Spinal cord (tissue), 10 donors: Measurements from ENCODE around the gene ASTN2. TPM values are rescaled to one million over a fixed set of nuclear protein-coding genes. Genes with fewer than 3 reads are reported as not detected.

Experiments used
- DNase-seq, 6 donors: peaks; one replicate each; pipeline versions ENCODE4 v3.0.0 to v3.0.0-alpha.2; 2013 to 2015; ENCODE audit warnings: low spot score in 6 of 6, low read depth in 4 of 6
- H3K27ac ChIP-seq: one replicate; pipeline ENCODE4 v1.5.1; 2013; ENCODE audit warnings: low read depth, low read length, control low read depth
- H3K27me3 ChIP-seq: one replicate; pipeline ENCODE4 v1.6.1; 2013; ENCODE audit warnings: low read length; ENCODE audit not compliant: control insufficient read depth, insufficient read depth
- H3K36me3 ChIP-seq: one replicate; pipeline ENCODE4 v1.6.1; 2013; ENCODE audit warnings: low read length; ENCODE audit not compliant: control insufficient read depth, insufficient read depth
- H3K4me1 ChIP-seq: one replicate; pipeline ENCODE4 v1.6.1; 2013; ENCODE audit warnings: low read length; ENCODE audit not compliant: control insufficient read depth, insufficient read depth
- H3K4me3 ChIP-seq: one replicate; pipeline ENCODE4 v1.5.1; 2013; ENCODE audit warnings: low read depth, low read length, control low read depth
- H3K9me3 ChIP-seq: one replicate; pipeline ENCODE4 v1.6.1; 2013; ENCODE audit warnings: low read length; ENCODE audit not compliant: control insufficient read depth, insufficient read depth
- WGBS: methylation state at CpG from one replicate; pipeline ENCODE4 v1.1.5; 2013; ENCODE audit warnings: missing lambda C conversion rate; ENCODE audit not compliant: insufficient coverage; 5-methylcytosine and 5-hydroxymethylcytosine counted together
- polyA plus RNA-seq, 2 donors: library from polyadenylated mRNA; unstranded; fragments of 120-200 nt; gene quantifications; one replicate each; pipeline ENCODE4 v1.2.1, GENCODE V29; 2013; ENCODE audit not compliant: insufficient read length in 2 of 2
- total RNA-seq, 2 donors: library from RNA; depleted of rRNA in 1 of 2; stranded (reverse); fragments of 120-200 nt in 1 of 2; fragments of >200 nt in 1 of 2; gene quantifications; one replicate each; pipeline versions ENCODE4 v1.2.3 to v1.2.4, GENCODE V29; 2013 to 2014
- donor health status: healthy.

Gene ASTN2
- total and polyA plus RNA-seq, 4 donors, result 35.8 to 48.8 (median 41.4) TPM

DNA sequence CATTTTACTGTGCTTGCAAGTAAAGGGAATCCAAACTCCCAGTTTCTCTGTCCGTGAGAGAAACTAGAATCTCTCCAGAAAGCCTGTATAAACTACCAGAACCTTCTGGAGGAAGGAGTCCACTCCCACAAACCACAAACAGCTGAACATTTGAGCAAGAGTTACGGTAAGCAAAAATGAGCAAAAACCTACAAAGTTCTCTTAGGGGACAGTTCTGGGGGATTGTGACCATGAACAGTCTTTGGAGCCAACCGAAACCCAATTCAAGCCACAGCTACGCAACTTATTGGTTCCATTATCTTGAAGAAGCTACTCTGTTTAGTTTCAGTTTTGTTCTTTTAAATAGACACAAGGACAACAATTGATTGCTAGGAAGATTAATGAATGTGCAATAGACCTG, 330.6 kb downstream of the ASTN2 start:
- no peak overlapping the region for H3K27ac ChIP-seq
- H3K27me3 ChIP-seq, result no peaks in the 10 kb centered on the region
- no peaks in the 10 kb centered on the region for H3K9me3 ChIP-seq
- no peaks in the 10 kb centered on the region for H3K36me3 ChIP-seq
- no peak overlapping the region for H3K4me3 ChIP-seq
- no peaks in the 10 kb centered on the region for H3K4me1 ChIP-seq
- DNase-seq, result no peak
- 80% methylated on average over 1 of the region's 4 CpGs for WGBS

DNA sequence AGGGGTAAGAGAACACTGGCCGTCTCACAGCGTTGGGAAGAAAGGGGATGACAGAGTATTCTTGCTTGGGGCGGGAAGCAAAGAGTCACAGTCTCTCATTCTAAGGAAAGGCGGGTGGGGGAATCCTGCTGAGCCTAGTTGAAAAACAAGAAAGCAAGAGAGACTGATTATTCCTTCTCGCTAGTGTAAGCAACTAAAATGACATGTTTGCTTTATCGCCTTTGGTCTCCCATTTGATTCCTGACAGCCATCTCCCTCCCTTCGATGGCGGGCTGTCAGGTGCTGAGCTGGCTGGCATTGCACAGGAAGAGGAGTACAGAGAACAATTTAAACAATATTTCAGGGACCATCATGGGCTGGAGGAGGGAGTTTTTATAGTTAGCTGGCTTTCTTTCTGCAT, 331.3 kb downstream of the ASTN2 start:
- H3K4me3 ChIP-seq, result no peak overlapping the region
- H3K4me1 ChIP-seq, result no peaks in the 10 kb centered on the region
- WGBS, result 22% methylated on average over 5 of the region's 8 CpGs
- no peaks in the 10 kb centered on the region for H3K36me3 ChIP-seq
- no peaks in the 10 kb centered on the region for H3K9me3 ChIP-seq
- H3K27ac ChIP-seq, result no peak overlapping the region
- DNase-seq, result peak in 2 of 6 donors; percentile 60 to 66
- H3K27me3 ChIP-seq, result no peaks in the 10 kb centered on the region

DNA sequence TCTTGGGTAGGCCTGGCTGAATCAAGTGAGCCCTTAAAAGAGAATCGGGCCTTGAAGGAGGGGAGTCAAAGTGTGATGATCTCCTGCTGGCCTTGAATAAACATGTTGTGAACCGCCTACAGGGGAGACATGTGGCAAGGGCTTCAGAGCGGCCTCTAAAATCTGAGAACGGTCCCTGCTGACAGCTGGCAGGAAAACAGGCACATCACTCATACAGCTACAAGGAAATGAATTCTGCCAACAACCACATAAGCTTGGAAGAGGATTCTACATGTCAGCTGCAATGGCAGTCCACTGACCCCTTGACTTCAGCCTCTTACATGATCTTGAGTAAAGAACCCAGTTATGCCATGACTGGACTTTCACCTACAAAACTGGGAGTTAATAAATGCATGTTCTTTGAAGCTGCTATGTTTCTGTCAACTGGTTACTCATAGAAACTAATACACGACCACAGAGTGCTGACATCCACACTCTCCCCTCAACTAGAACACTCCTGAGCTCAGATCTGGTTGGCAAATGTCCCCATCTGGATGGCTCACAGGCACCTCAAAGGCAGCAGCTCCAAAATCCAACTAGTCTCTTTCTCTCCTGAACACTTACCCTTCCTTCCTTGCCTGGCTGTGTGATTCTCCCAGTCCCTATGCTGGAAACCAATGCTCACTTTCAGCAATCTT, 333.1 kb downstream of the ASTN2 start:
- Histone ChIP-seq H3K4me1 (no peaks in the 10 kb centered on the region), H3K27ac (no peak overlapping the region), H3K36me3 (no peaks in the 10 kb centered on the region), H3K4me3 (no peak overlapping the region), H3K9me3 (no peaks in the 10 kb centered on the region), H3K27me3 (no peaks in the 10 kb centered on the region)
- peak in 2 of 6 donors; percentile 28 to 54 for DNase-seq
- 32% methylated on average over 4 of the region's 5 CpGs for WGBS

GRCh38 chr9:117080765-117081390, 334.0 kb downstream of the ASTN2 start:
- no CpG with 5 or more reads among the region's 2 CpGs for WGBS
- H3K9me3 ChIP-seq, result no peaks in the 10 kb centered on the region
- peak in 1 of 6 donors; percentile 64 for DNase-seq
- no peak overlapping the region for H3K27ac ChIP-seq
- H3K4me3 ChIP-seq, result no peak overlapping the region
- no peaks in the 10 kb centered on the region for H3K27me3 ChIP-seq
- no peaks in the 10 kb centered on the region for H3K36me3 ChIP-seq
- no peaks in the 10 kb centered on the region for H3K4me1 ChIP-seq

- Histone ChIP-seq H3K4me3 (no peak overlapping the region), H3K27me3 (no peaks in the 10 kb centered on the region), H3K9me3 (no peaks in the 10 kb centered on the region), H3K36me3 (no peaks in the 10 kb centered on the region), H3K4me1 (peaks cover 4% of the 10 kb centered on the region), H3K27ac (no peak overlapping the region)
- 16% methylated on average over 7 of the region's 8 CpGs for WGBS
- peak in 2 of 6 donors; percentile 16 to 76 for DNase-seq
Observed at GRCh38 chr9:117076571-117077290, 338.1 kb downstream of the ASTN2 start.

DNA sequence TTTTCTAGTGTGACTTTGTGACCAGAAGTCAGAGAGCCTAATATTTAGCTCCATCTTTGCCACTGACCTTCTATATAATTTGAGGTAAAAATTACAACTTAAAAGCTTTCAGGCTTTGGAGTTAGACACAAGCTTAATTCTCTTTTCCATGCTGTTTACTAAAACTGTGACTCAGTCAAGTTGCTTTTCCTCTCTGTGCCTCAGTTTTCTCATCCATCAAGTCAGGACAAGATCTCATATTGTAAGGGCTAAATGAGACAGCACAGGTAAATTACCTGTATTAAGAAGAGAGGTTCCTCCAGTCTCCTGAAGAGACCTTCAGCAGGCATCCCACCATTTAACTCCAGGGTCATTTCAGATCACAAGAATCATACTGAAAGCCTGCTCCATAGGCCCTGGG, 339.2 kb downstream of the ASTN2 start:
- Histone ChIP-seq H3K4me1 (peaks cover 4% of the 10 kb centered on the region), H3K36me3 (no peaks in the 10 kb centered on the region), H3K27ac (no peak overlapping the region), H3K4me3 (no peak overlapping the region), H3K27me3 (no peaks in the 10 kb centered on the region), H3K9me3 (no peaks in the 10 kb centered on the region)
- DNase-seq, result no peak

- no peaks in the 10 kb centered on the region for H3K36me3 ChIP-seq
- H3K27me3 ChIP-seq, result no peaks in the 10 kb centered on the region
- DNase-seq, result peak in 2 of 6 donors; percentile 58 to 63
- H3K4me1 ChIP-seq, result peaks cover 4% of the 10 kb centered on the region
- WGBS, result 43% methylated on average over 2 of the region's 7 CpGs
- H3K4me3 ChIP-seq, result no peak overlapping the region
- H3K27ac ChIP-seq, result no peak overlapping the region
- no peaks in the 10 kb centered on the region for H3K9me3 ChIP-seq
Observed at GRCh38 chr9:117074784-117075520, 339.9 kb downstream of the ASTN2 start.

GRCh38 chr9:117074342-117074662, 340.6 kb downstream of the ASTN2 start:
- peaks cover 4% of the 10 kb centered on the region for H3K4me1 ChIP-seq
- DNase-seq, result no peak

GRCh38 chr9:117073539-117074341, 341.1 kb downstream of the ASTN2 start:
- Histone ChIP-seq H3K27ac (no peak overlapping the region), H3K4me3 (no peak overlapping the region), H3K27me3 (no peaks in the 10 kb centered on the region), H3K9me3 (no peaks in the 10 kb centered on the region), H3K36me3 (no peaks in the 10 kb centered on the region), H3K4me1 (peaks cover 4% of the 10 kb centered on the region)
- DNase-seq, result peak in 2 of 6 donors; percentile 65 to 79
- WGBS, result 82% methylated on average over 4 of the region's 11 CpGs

More at GRCh38 chr9:117074342-117074662, 340.6 kb downstream of the ASTN2 start:
- H3K4me3 ChIP-seq, result no peak overlapping the region
- no peaks in the 10 kb centered on the region for H3K9me3 ChIP-seq
- 88% methylated on average over 3 of the region's 3 CpGs for WGBS
- no peaks in the 10 kb centered on the region for H3K27me3 ChIP-seq
- no peaks in the 10 kb centered on the region for H3K36me3 ChIP-seq
- H3K27ac ChIP-seq, result no peak overlapping the region
